ENCODE results near the gene IGF2.
"Not testable (repeated sequence)": the region's sequence is repeated elsewhere in the genome, so short reads cannot be mapped to it uniquely, and the experiment has no call there.

IGF2 gene

DNA sequence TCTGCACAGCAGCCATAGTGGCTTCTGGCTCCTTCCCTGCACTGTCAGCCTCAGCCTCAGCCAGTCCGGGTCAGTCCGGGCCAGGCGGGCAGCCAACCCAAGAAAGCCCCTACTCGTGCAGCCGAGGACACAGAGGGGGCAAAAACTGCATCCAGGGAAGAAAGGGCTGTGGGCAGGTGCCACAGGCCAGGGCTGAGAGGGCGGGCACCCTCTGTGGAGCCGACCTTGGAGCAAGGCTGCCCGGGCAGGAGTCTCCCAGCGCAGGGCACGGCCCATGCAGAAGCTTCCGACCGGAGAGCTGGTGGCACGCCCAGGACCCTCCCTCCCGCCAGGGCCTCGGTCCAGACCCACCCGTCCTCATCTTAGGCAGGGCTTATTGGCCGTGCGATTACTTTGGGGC, 42.9 kb upstream of the IGF2 start:
- no peak overlapping the region for H3K4me3 ChIP-seq (replicated peaks; ENCODE audit: low read depth, low read length)
- TF ChIP-seq, protein P1, sequence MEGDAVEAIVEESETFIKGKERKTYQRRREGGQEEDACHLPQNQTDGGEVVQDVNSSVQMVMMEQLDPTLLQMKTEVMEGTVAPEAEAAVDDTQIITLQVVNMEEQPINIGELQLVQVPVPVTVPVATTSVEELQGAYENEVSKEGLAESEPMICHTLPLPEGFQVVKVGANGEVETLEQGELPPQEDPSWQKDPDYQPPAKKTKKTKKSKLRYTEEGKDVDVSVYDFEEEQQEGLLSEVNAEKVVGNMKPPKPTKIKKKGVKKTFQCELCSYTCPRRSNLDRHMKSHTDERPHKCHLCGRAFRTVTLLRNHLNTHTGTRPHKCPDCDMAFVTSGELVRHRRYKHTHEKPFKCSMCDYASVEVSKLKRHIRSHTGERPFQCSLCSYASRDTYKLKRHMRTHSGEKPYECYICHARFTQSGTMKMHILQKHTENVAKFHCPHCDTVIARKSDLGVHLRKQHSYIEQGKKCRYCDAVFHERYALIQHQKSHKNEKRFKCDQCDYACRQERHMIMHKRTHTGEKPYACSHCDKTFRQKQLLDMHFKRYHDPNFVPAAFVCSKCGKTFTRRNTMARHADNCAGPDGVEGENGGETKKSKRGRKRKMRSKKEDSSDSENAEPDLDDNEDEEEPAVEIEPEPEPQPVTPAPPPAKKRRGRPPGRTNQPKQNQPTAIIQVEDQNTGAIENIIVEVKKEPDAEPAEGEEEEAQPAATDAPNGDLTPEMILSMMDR (IDR thresholded peaks at IDR 0.05; ENCODE audit: low read depth, low read length, missing control alignments): no peak
- DNase-seq (ENCODE audit: extremely low read depth, low read depth): no peak

DNA sequence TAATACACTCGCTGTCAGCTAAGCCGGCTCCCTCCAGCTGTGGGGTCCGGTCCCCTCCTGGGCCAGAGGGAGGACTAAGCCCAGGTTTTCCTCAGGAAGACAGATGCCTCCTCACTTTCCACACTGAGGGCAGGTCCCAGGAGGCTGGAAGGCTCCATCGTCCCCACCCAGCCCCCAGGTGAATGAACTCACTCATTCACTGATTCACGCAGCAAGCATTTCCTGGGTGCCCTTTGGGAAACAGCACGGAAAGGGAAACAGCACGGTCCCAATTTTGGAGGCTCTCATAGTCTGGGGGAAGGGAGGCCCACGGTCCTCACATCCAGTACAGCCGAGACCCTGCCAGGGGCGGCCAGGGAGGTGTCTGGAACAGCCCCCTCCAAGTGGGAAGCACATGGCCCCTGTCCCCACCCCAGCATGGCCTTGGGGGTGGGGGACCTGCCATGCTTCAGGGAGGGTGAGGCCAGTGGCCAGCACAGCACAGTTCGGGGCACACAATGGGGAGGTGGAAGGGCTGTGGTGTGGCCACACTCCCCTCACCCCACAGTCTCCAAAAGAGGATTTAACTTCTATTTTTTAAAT, 41.7 kb upstream of the IGF2 start:
- no peak for DNase-seq (ENCODE audit: extremely low read depth, low read depth)
- H3K4me3 ChIP-seq (replicated peaks; ENCODE audit: low read depth, low read length): no peak overlapping the region
- TF ChIP-seq, protein P1 (IDR thresholded peaks at IDR 0.05; ENCODE audit: low read depth, low read length, missing control alignments): no peak

DNA sequence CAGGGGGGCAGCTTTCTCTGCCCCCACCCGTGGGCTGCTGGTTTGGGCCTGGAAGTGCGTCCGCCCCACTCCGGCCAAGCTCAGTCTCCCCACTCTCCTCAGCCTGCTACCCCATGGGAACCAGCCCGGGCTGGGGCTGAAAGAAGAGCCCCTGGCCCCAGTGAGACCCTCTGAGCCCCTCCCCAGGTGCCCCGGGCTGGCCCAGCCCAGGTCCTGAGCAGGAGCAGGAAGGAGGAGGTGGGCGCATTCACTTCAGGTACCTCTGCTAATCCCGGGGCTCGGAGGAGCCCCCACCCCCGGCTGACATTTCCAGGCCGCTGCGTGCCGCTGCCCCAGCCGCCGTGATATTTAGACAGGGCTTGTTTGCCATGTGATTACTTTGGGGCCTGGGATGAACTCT, 41.2 kb upstream of the IGF2 start:
- no peak for DNase-seq (ENCODE audit: extremely low read depth, low read depth)
- TF ChIP-seq, protein P1 (IDR thresholded peaks at IDR 0.05; ENCODE audit: low read depth, low read length, missing control alignments): no peak
- H3K4me3 ChIP-seq (replicated peaks; ENCODE audit: low read depth, low read length): no peak overlapping the region

DNA sequence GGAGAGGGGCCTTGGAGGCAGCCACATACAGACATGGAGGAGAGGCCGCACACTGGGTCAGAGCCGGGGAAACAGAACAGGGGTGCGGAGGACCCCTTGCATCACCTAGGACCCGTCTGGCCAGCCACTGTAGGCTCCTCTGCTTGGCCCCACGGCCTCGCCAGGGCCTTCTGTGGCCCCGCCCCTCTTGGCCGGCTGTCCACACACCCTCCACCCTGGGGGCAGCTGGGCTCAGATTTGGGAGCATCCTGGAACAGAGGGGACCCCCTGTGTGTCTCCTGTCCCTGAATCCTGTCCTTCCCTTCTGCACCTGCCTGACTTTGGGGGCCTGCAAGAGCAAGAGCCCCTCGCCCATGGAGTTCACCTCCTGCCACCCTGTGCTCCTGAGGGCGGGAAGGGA, 40.3 kb upstream of the IGF2 start:
- TF ChIP-seq, protein P1 (IDR thresholded peaks at IDR 0.05; ENCODE audit: low read depth, low read length, missing control alignments): no peak
- no peak for DNase-seq (ENCODE audit: extremely low read depth, low read depth)
- no peak overlapping the region for H3K4me3 ChIP-seq (replicated peaks; ENCODE audit: low read depth, low read length)

DNA sequence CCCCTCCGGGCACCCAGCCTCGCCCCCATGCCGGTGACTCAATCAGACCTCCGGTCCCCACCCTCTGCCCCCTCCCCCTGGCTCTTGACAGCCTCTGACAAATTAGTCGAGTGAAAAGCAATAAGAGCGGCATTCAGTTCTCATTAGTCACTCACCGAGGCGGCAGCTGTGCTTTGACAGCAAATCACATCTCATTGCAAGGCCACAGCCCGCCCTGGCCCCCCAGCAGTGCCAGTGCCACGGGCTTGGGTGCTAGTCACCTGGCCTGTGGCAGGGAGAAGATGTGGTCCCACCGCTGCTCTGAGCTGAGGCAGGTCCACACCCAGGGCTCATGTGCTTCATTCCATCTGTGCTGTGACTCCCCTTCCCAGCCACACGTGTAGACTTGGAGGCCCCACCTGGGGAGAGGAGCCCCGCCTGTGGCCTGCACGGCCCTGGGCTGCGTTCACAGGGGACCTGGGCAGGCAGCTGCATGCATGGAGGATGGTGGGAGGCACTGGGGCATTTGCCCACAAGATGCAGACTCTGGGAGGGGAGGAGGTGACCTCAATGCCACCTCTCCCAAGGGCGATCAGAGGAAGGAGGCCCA, 39.8 kb upstream of the IGF2 start:
- no peak overlapping the region for H3K4me3 ChIP-seq (replicated peaks; ENCODE audit: low read depth, low read length)
- TF ChIP-seq, protein P1 (IDR thresholded peaks at IDR 0.05; ENCODE audit: low read depth, low read length, missing control alignments): no peak
- DNase-seq (ENCODE audit: extremely low read depth, low read depth): no peak

GRCh38 chr11:2178055-2178773, 39.0 kb upstream of the IGF2 start:
- H3K4me3 ChIP-seq (replicated peaks; ENCODE audit: low read depth, low read length); DNase-seq (ENCODE audit: extremely low read depth, low read depth): not testable (repeated sequence)

DNA sequence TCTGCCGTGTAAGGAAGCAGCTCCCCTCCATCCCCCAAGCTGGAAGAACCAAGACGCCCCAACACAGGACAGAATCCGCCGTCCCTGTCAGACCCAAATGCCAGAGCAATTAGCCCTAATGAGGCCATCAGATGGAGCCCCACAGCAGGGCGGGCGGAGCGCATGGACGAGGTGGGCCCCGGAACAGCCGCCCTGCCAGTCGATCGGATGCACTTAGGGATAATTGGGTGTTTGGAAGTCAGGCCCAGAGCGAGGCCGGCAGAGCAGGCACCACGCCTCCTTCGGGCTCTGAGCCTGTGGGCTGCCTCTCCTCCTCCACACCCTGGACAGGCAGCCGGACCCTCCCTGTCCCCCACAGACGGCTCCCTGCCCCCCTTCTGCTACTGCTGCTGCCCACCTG, 37.9 kb upstream of the IGF2 start:
- no peak overlapping the region for H3K4me3 ChIP-seq (replicated peaks; ENCODE audit: low read depth, low read length)
- TF ChIP-seq, protein P1 (IDR thresholded peaks at IDR 0.05; ENCODE audit: low read depth, low read length, missing control alignments): no peak
- no peak for DNase-seq (ENCODE audit: extremely low read depth, low read depth)
